OCI-LY1 (cell line): ENCODE data around the gene CLPTM1L.

Experiments used
- EZH2 ChIP-seq: fragments of 200-600 bp; sonication (generic), shearing (Covaris generic); IDR thresholded peaks from 2 replicates; pipeline ENCODE4 v1.8.0; 2017; ENCODE audit warnings: borderline replicate concordance, mixed run types, mild to moderate bottlenecking, antibody characterized with exemption, low read length, moderate library complexity, mixed read lengths
- TF ChIP-seq, protein P1 (sequence below): fragments of 200-600 bp; sonication (generic), shearing (Covaris generic); IDR thresholded peaks from 2 replicates; pipeline ENCODE4 v1.5.1; 2017; ENCODE audit warnings: mild to moderate bottlenecking, antibody characterized with exemption, low read length, moderate library complexity, mixed read lengths

DNA sequence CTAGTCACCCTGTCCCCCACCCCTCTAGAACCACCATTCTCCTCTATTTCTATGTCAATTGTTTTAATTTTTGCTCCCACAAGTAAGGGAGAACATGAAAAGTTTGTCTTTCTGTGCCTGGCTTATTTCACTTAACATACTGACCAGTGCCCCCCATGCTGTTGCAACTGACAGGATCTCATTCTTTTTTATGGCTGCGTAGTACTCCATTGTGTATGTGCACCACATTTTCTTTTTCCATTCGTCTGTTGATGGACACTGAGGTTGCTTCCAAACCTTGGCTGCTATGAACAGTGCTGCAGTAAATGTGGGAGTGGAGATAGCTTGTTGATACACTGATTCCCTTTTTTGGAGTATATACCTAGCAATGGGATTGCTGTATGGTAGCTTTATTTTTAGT lies 42.6 kb downstream of the CLPTM1L start:
- TF ChIP-seq, protein P1, sequence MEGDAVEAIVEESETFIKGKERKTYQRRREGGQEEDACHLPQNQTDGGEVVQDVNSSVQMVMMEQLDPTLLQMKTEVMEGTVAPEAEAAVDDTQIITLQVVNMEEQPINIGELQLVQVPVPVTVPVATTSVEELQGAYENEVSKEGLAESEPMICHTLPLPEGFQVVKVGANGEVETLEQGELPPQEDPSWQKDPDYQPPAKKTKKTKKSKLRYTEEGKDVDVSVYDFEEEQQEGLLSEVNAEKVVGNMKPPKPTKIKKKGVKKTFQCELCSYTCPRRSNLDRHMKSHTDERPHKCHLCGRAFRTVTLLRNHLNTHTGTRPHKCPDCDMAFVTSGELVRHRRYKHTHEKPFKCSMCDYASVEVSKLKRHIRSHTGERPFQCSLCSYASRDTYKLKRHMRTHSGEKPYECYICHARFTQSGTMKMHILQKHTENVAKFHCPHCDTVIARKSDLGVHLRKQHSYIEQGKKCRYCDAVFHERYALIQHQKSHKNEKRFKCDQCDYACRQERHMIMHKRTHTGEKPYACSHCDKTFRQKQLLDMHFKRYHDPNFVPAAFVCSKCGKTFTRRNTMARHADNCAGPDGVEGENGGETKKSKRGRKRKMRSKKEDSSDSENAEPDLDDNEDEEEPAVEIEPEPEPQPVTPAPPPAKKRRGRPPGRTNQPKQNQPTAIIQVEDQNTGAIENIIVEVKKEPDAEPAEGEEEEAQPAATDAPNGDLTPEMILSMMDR = no peak
- no peak for TF ChIP-seq EZH2
